GM12801 (cell line): ENCODE measurements around the gene MAGI1.

Experiments
- CTCF ChIP-seq: IDR thresholded peaks from one replicate; pipeline ENCODE4 v1.5.1; 2011; ENCODE audit warnings: control low read depth; ENCODE audit not compliant: insufficient read length; ENCODE audit errors: extremely low read depth

The MAGI1 gene

GRCh38 chr3:65483480-65483879, 555.2 kb downstream of the MAGI1 start:
- TF ChIP-seq CTCF, result no peak

GRCh38 chr3:65483011-65483410, 555.7 kb downstream of the MAGI1 start:
- TF ChIP-seq CTCF, result no peak

- no peak for TF ChIP-seq CTCF
Observed at GRCh38 chr3:65481085-65481484, 557.6 kb downstream of the MAGI1 start.

GRCh38 chr3:65479990-65480389, 558.7 kb downstream of the MAGI1 start:
- no peak for TF ChIP-seq CTCF

GRCh38 chr3:65478551-65479500, 559.9 kb downstream of the MAGI1 start:
- no peak for TF ChIP-seq CTCF

- TF ChIP-seq CTCF, result no peak
Observed at GRCh38 chr3:65473736-65474135, 565.0 kb downstream of the MAGI1 start.

- TF ChIP-seq CTCF, result no peak
Observed at GRCh38 chr3:65472501-65472900, 566.2 kb downstream of the MAGI1 start.
